DOHH2 (cell line): ENCODE results near the gene TMEM272.

Experiments used
- CTCF ChIP-seq: fragments of 200-600 bp; sonication (generic); IDR thresholded peaks from one replicate; pipeline ENCODE4 v1.5.1; 2014; ENCODE audit warnings: antibody characterized with exemption, mild to moderate bottlenecking, low read depth, low read length; ENCODE audit not compliant: poor library complexity, severe bottlenecking
- EZH2phosphoT487 ChIP-seq: fragments of 200-600 bp; sonication (generic); IDR thresholded peaks from 2 replicates; pipeline ENCODE4 v1.6.1; 2017; ENCODE audit warnings: borderline replicate concordance, mild to moderate bottlenecking, antibody characterized with exemption, low read length, moderate library complexity, mixed read lengths

DNA sequence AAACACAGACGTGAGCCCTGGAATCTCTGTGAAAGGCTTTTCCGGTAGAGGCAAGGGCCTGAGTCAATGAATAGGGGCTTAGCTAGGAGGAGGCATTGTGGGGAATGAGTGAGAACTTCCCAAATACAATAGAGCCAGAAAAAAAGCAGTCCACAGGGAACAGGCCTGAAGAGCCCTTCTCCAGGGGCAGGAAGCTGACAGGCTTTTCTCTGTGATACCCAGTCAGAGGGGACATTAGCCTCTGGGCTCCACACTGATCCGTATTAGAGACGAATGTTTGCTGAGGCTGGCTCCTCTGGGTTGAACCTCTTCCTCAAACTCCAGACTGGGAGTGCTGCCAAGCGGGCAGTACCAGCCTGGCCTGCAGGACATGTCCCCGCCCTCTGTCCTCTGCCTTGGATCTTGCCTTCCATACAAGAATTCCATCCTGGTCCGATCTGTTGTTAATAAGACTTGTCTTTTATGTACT lies 43.3 kb downstream of the TMEM272 start:
- no peak for TF ChIP-seq CTCF
- no peak for TF ChIP-seq EZH2phosphoT487
